ENCODE measurements around the gene ITGB5. TPM values are rescaled to one million over a fixed set of nuclear protein-coding genes. Genes with fewer than 3 reads are reported as not detected.
"Not testable (repeated sequence)": the region's sequence is repeated elsewhere in the genome, so short reads cannot be mapped to it uniquely, and the experiment has no call there.

The ITGB5 gene
- total RNA-seq, 4 donors from 2014 or later: 114 to 217 (median 193) TPM

GRCh38 chr3:124829819-124830554 lies 57.2 kb downstream of the ITGB5 start:
- peaks cover 0 to 50% (median 14%) of the 10 kb centered on the region in 4 donors for H3K4me1 ChIP-seq
- TF ChIP-seq EP300 (IDR thresholded peaks at IDR 0.05): peak in 1 of 2 donors; percentile 41
- no peak for TF ChIP-seq POLR2A (IDR thresholded peaks at IDR 0.05)
- 64 to 66% methylated on average over 6 of the region's 6 CpGs for WGBS, 2 donors
- no peak overlapping the region for H3K4me3 ChIP-seq
- H3K27me3 ChIP-seq: no peaks in the 10 kb centered on the region
- DNase-seq (ENCODE audit: low spot score in 2 of 2): no peak
- H3K36me3 ChIP-seq: peaks cover 0 to 7% (median 0%) of the 10 kb centered on the region in 3 donors
- H3K9me3 ChIP-seq: no peaks in the 10 kb centered on the region
- peak overlapping the region in 3 of 4 donors; percentile 24 to 58 (median 56) for H3K27ac ChIP-seq

- peaks cover 0 to 7% (median 0%) of the 10 kb centered on the region in 3 donors for H3K36me3 ChIP-seq
- no peaks in the 10 kb centered on the region for H3K9me3 ChIP-seq
- 87 to 88% methylated on average over 15 of the region's 15 CpGs for WGBS, 2 donors
- peak; percentile 28 to 48 for DNase-seq (ENCODE audit: low spot score in 2 of 2)
- peak overlapping the region; percentile 15 to 58 (median 40) for H3K27ac ChIP-seq
- H3K4me1 ChIP-seq: peaks cover 0 to 45% (median 11%) of the 10 kb centered on the region in 4 donors
- H3K27me3 ChIP-seq: no peaks in the 10 kb centered on the region
- no peak overlapping the region for H3K4me3 ChIP-seq
- no peak for TF ChIP-seq POLR2A (IDR thresholded peaks at IDR 0.05)
- no peak for TF ChIP-seq EP300 (IDR thresholded peaks at IDR 0.05)
- no peak for TF ChIP-seq CTCF (IDR thresholded peaks at IDR 0.05)
These were observed 57.9 kb downstream of the ITGB5 start for GRCh38 chr3:124829178-124829818.

GRCh38 chr3:124827476-124828206 lies 59.5 kb downstream of the ITGB5 start:
- WGBS, 2 donors: 74 to 79% methylated on average over 14 to 15 of the region's 15 CpGs
- peaks cover 0 to 31% (median 6%) of the 10 kb centered on the region in 4 donors for H3K4me1 ChIP-seq

GRCh38 chr3:124826703-124827102 lies 60.5 kb downstream of the ITGB5 start:
- Histone ChIP-seq H3K27ac (peak overlapping the region in 1 of 4 donors; percentile 39), H3K36me3 (peaks cover 0 to 4% (median 0%) of the 10 kb centered on the region in 3 donors), H3K9me3 (no peaks in the 10 kb centered on the region), H3K4me1 (peaks cover 0 to 30% (median 5%) of the 10 kb centered on the region in 4 donors), H3K4me3 (no peak overlapping the region), H3K27me3 (no peaks in the 10 kb centered on the region)
- no peak for DNase-seq (ENCODE audit: low spot score in 2 of 2)
- TF ChIP-seq EP300 (IDR thresholded peaks at IDR 0.05): no peak
- no peak for TF ChIP-seq CTCF (IDR thresholded peaks at IDR 0.05)
- TF ChIP-seq POLR2A (IDR thresholded peaks at IDR 0.05): no peak
- 15 to 28% methylated on average over 3 of the region's 3 CpGs for WGBS, 2 donors

More at GRCh38 chr3:124827476-124828206, 59.5 kb downstream of the ITGB5 start:
- not testable (repeated sequence) for H3K27me3 ChIP-seq; H3K36me3 ChIP-seq; H3K9me3 ChIP-seq; H3K4me3 ChIP-seq; H3K27ac ChIP-seq; DNase-seq (ENCODE audit: low spot score in 2 of 2)

- 84 to 92% methylated on average over 4 of the region's 4 CpGs for WGBS, 2 donors
- peaks cover 0 to 21% (median 3%) of the 10 kb centered on the region in 4 donors for H3K4me1 ChIP-seq
- no peaks in the 10 kb centered on the region for H3K36me3 ChIP-seq
- no peak for DNase-seq (ENCODE audit: low spot score in 2 of 2)
- TF ChIP-seq CTCF (IDR thresholded peaks at IDR 0.05): no peak
- no peak for TF ChIP-seq POLR2A (IDR thresholded peaks at IDR 0.05)
- TF ChIP-seq EP300 (IDR thresholded peaks at IDR 0.05): no peak
- H3K4me3 ChIP-seq: no peak overlapping the region
- H3K27me3 ChIP-seq: no peaks in the 10 kb centered on the region
- no peaks in the 10 kb centered on the region for H3K9me3 ChIP-seq
- no peak overlapping the region for H3K27ac ChIP-seq
These were observed 62.8 kb downstream of the ITGB5 start for GRCh38 chr3:124824286-124824915.
